GM18502 (cell line): ENCODE results near the gene MRPL53.
"Not testable (repeated sequence)": the region's sequence is repeated elsewhere in the genome, so short reads cannot be mapped to it uniquely, and the experiment has no call there.

Experiments used
- ATAC-seq: cut with Tn5 transposase; IDR thresholded peaks from one replicate; pipeline ENCODE4 v1.9.1; 2021; ENCODE audit warnings: mild to moderate bottlenecking; ENCODE audit not compliant: unreplicated experiment, poor library complexity

MRPL53 gene

GRCh38 chr2:74457129-74457548, 15.3 kb downstream of the MRPL53 start:
- no peak for ATAC-seq

- peak; percentile 43 for ATAC-seq
These were observed 17.6 kb downstream of the MRPL53 start, which contains the start of gene INO80B for GRCh38 chr2:74454654-74455511. INO80B (plus strand) TSS chr2:74455087; CDS start chr2:74455117, 30 bp downstream.

- ATAC-seq, result no peak
These were observed 21.8 kb downstream of the MRPL53 start for GRCh38 chr2:74450570-74451190.

- ATAC-seq, result no peak
These were observed 23.7 kb downstream of the MRPL53 start for GRCh38 chr2:74448771-74449170.

- ATAC-seq, result no peak
These were observed 25.1 kb downstream of the MRPL53 start for GRCh38 chr2:74447230-74447999.

- ATAC-seq, result no peak
These were observed 27.8 kb downstream of the MRPL53 start for GRCh38 chr2:74444498-74445318.

GRCh38 chr2:74442483-74443297, 29.8 kb downstream of the MRPL53 start:
- not testable (repeated sequence) for ATAC-seq

- no peak for ATAC-seq
These were observed 30.6 kb downstream of the MRPL53 start, which contains the start of gene RTKN for GRCh38 chr2:74441690-74442482. RTKN (minus strand) TSS chr2:74441937; CDS start chr2:74441816, 121 bp downstream.

GRCh38 chr2:74441170-74441689, 31.2 kb downstream of the MRPL53 start:
- no peak for ATAC-seq

- peak; percentile 82 for ATAC-seq
These were observed 31.9 kb downstream of the MRPL53 start for GRCh38 chr2:74440378-74441169.

GRCh38 chr2:74439803-74440377, 32.6 kb downstream of the MRPL53 start:
- no peak for ATAC-seq

- no peak for ATAC-seq
These were observed 33.1 kb downstream of the MRPL53 start for GRCh38 chr2:74439373-74439772.

GRCh38 chr2:74438248-74438647, 34.2 kb downstream of the MRPL53 start:
- no peak for ATAC-seq

- ATAC-seq, result no peak
These were observed 35.4 kb downstream of the MRPL53 start for GRCh38 chr2:74436848-74437695.

- ATAC-seq, result no peak
These were observed 36.2 kb downstream of the MRPL53 start for GRCh38 chr2:74436111-74436805.
